OCI-M2 (cell line): ENCODE data around the gene SFT2D3.

Source experiments
- DNase-seq: peaks from one replicate; lab custom pipeline; 2025; ENCODE audit not compliant: unreplicated experiment; lab: John Stamatoyannopoulos, UW

SFT2D3 gene

GRCh38 chr2:127701193-127701650 is at the start of gene SFT2D3:
TSS of gene SFT2D3 (plus strand) at chr2:127701497. CDS start at chr2:127701529, 32 bp downstream.
- peak; percentile 21 for DNase-seq

GRCh38 chr2:127651971-127652550 is 49.2 kb upstream of the SFT2D3 start:
- no peak for DNase-seq

GRCh38 chr2:127652786-127653357 is 48.4 kb upstream of the SFT2D3 start:
- no peak for DNase-seq

GRCh38 chr2:127653421-127654083 is 47.7 kb upstream of the SFT2D3 start:
- no peak for DNase-seq

GRCh38 chr2:127654084-127654837 is 47.0 kb upstream of the SFT2D3 start:
- DNase-seq = no peak

GRCh38 chr2:127654838-127655175 is 46.5 kb upstream of the SFT2D3 start:
- DNase-seq = no peak

GRCh38 chr2:127655209-127656073 is 45.9 kb upstream of the SFT2D3 start:
- no peak for DNase-seq

GRCh38 chr2:127656569-127657231 is 44.6 kb upstream of the SFT2D3 start:
- no peak for DNase-seq

- no peak for DNase-seq
Measured at GRCh38 chr2:127657232-127657595, 44.1 kb upstream of the SFT2D3 start.

- no peak for DNase-seq
Measured at GRCh38 chr2:127658146-127658545, 43.2 kb upstream of the SFT2D3 start.

GRCh38 chr2:127658641-127659407 is 42.5 kb upstream of the SFT2D3 start:
- no peak for DNase-seq

GRCh38 chr2:127659408-127660290 is 41.6 kb upstream of the SFT2D3 start:
- DNase-seq = no peak

- no peak for DNase-seq
Measured at GRCh38 chr2:127660291-127660578, 41.1 kb upstream of the SFT2D3 start.

GRCh38 chr2:127661072-127661649 is 40.1 kb upstream of the SFT2D3 start:
- DNase-seq = no peak

- no peak for DNase-seq
Measured at GRCh38 chr2:127661949-127662510, 39.3 kb upstream of the SFT2D3 start.

GRCh38 chr2:127662937-127663565 is 38.2 kb upstream of the SFT2D3 start:
- no peak for DNase-seq

GRCh38 chr2:127663566-127664064 is 37.7 kb upstream of the SFT2D3 start:
- no peak for DNase-seq
